GM18499 (cell line): ENCODE measurements around the gene RIMS4.

Experiments
- ATAC-seq: cut with Tn5 transposase; IDR thresholded peaks from one replicate; pipeline ENCODE4 v1.9.1; 2021; ENCODE audit warnings: moderate number of reproducible peaks; ENCODE audit not compliant: insufficient read depth, unreplicated experiment

RIMS4 gene

GRCh38 chr20:44745598-44746366, 64.6 kb downstream of the RIMS4 start, which contains the start of gene KCNK15:
Gene KCNK15 (plus strand): TSS chr20:44745865. CDS start chr20:44745911, 46 bp downstream.
- no peak for ATAC-seq

GRCh38 chr20:44745122-44745597, 65.2 kb downstream of the RIMS4 start:
- no peak for ATAC-seq

- ATAC-seq: no peak
Measured at GRCh38 chr20:44743916-44744655, 66.3 kb downstream of the RIMS4 start.

- ATAC-seq: no peak
Measured at GRCh38 chr20:44743080-44743701, 67.2 kb downstream of the RIMS4 start.

- ATAC-seq: no peak
Measured at GRCh38 chr20:44742304-44743079, 67.9 kb downstream of the RIMS4 start.

- no peak for ATAC-seq
Measured at GRCh38 chr20:44739942-44740341, 70.4 kb downstream of the RIMS4 start.

GRCh38 chr20:44738813-44739477, 71.4 kb downstream of the RIMS4 start:
- no peak for ATAC-seq

- ATAC-seq: no peak
Measured at GRCh38 chr20:44737116-44737515, 73.2 kb downstream of the RIMS4 start.

GRCh38 chr20:44736170-44737021, 74.0 kb downstream of the RIMS4 start:
- ATAC-seq: no peak

- ATAC-seq: no peak
Measured at GRCh38 chr20:44735816-44736169, 74.6 kb downstream of the RIMS4 start.

- no peak for ATAC-seq
Measured at GRCh38 chr20:44734938-44735337, 75.4 kb downstream of the RIMS4 start.

GRCh38 chr20:44733341-44734069, 76.8 kb downstream of the RIMS4 start:
- ATAC-seq: no peak

GRCh38 chr20:44732327-44732726, 78.0 kb downstream of the RIMS4 start:
- ATAC-seq: no peak

GRCh38 chr20:44731657-44732056, 78.7 kb downstream of the RIMS4 start:
- ATAC-seq: no peak

GRCh38 chr20:44730441-44730840, 79.9 kb downstream of the RIMS4 start:
- no peak for ATAC-seq

GRCh38 chr20:44728801-44729443, 81.4 kb downstream of the RIMS4 start:
- ATAC-seq: no peak

GRCh38 chr20:44727651-44728050, 82.7 kb downstream of the RIMS4 start:
- no peak for ATAC-seq

GRCh38 chr20:44727039-44727438, 83.3 kb downstream of the RIMS4 start:
- no peak for ATAC-seq
